Activated naive CD4-positive, alpha-beta T cell treated with anti-CD3 and anti-CD28 coated beads, Interleukin-2, amount 50 U/mL, for 16 hours (primary cell): Measurements from ENCODE around the gene RSRC1.
"Not testable (repeated sequence)": the region's sequence is repeated elsewhere in the genome, so short reads cannot be mapped to it uniquely, and the experiment has no call there.

ENCODE experiments used
- DNase-seq: peaks from one replicate; pipeline ENCODE4 v3.0.0-alpha.2; 2020

The RSRC1 gene

GRCh38 chr3:158540066-158540465, 430.2 kb downstream of the RSRC1 start:
- DNase-seq: no peak

- DNase-seq: no peak
Observed at GRCh38 chr3:158548691-158549090, 438.8 kb downstream of the RSRC1 start.

- not testable (repeated sequence) for DNase-seq
Observed at GRCh38 chr3:158549938-158550337, 440.0 kb downstream of the RSRC1 start.

- DNase-seq: no peak
Observed at GRCh38 chr3:158552124-158552523, 442.2 kb downstream of the RSRC1 start.

- DNase-seq: no peak
Observed at GRCh38 chr3:158559504-158559903, 449.6 kb downstream of the RSRC1 start.

GRCh38 chr3:158560979-158561378, 451.1 kb downstream of the RSRC1 start:
- no peak for DNase-seq

- DNase-seq: no peak
Observed at GRCh38 chr3:158562674-158563073, 452.8 kb downstream of the RSRC1 start.

GRCh38 chr3:158563076-158563475, 453.2 kb downstream of the RSRC1 start:
- DNase-seq: no peak

- DNase-seq: no peak
Observed at GRCh38 chr3:158565076-158565475, 455.2 kb downstream of the RSRC1 start.

- no peak for DNase-seq
Observed at GRCh38 chr3:158568784-158569183, 458.9 kb downstream of the RSRC1 start.

- DNase-seq: no peak
Observed at GRCh38 chr3:158569794-158570193, 459.9 kb downstream of the RSRC1 start.

- DNase-seq: peak; percentile 76
Observed at GRCh38 chr3:158570999-158571702, 461.3 kb downstream of the RSRC1 start, which contains the start of gene MLF1. MLF1 (plus strand) TSS chr3:158571194; CDS start chr3:158571301, 107 bp downstream.

- DNase-seq: no peak
Observed at GRCh38 chr3:158571969-158572765, 462.3 kb downstream of the RSRC1 start.

- DNase-seq: no peak
Observed at GRCh38 chr3:158572766-158573060, 462.8 kb downstream of the RSRC1 start.

GRCh38 chr3:158573714-158574113, 463.8 kb downstream of the RSRC1 start:
- DNase-seq: no peak

- no peak for DNase-seq
Observed at GRCh38 chr3:158574646-158575045, 464.8 kb downstream of the RSRC1 start.

GRCh38 chr3:158590223-158590622, 480.3 kb downstream of the RSRC1 start:
- no peak for DNase-seq
